Pancreas (tissue), 10 donors: ENCODE data around the gene CLDN11. TPM values are rescaled to one million over a fixed set of nuclear protein-coding genes. Genes with fewer than 3 reads are reported as not detected.

Source experiments
- ATAC-seq, 4 donors: fragments of 200-7000 bp; cut with Tn5 transposase; one replicate each; pipeline versions ENCODE4 v1.8.0 to v1.9.1; 2020; ENCODE audit warnings: mild to moderate bottlenecking in 4 of 4, moderate library complexity in 4 of 4
- DNase-seq, 6 donors: peaks; one replicate each; pipeline ENCODE4 v3.0.0-alpha.2; 2020
- FAIRE-seq: peaks from 2 replicates; lab custom pipeline; 2012; peaks lifted over from hg19 to GRCh38; lab: Jason Lieb, UNC
- H3K27ac ChIP-seq, 4 donors: fragments of 200-600 bp; sonication (generic); 1 replicate in 3 of 4; 2 replicates in 1 of 4; pipeline versions ENCODE4 v1.5.0 to v1.8.0; 2020
- H3K27me3 ChIP-seq, 4 donors: fragments of 200-600 bp; one replicate each; pipeline ENCODE4 v1.8.0; 2021
- H3K36me3 ChIP-seq, 3 donors: fragments of 200-600 bp; sonication (generic) in 1 of 3; one replicate each; pipeline versions ENCODE4 v1.5.0 to v1.8.0; 2020 to 2021
- H3K4me1 ChIP-seq, 3 donors: fragments of 200-600 bp; one replicate each; pipeline ENCODE4 v1.8.0; 2021
- H3K4me3 ChIP-seq, 4 donors: fragments of 200-600 bp; sonication (generic) in 2 of 4; one replicate each; pipeline versions ENCODE4 v1.5.0 to v1.8.0; 2020 to 2021
- H3K9me3 ChIP-seq, 4 donors: fragments of 200-600 bp; one replicate each; pipeline ENCODE4 v1.8.0; 2021
- WGBS, 2 donors: extraction: QIAGEN DNeasy Blood & Tissue Kit; methylation state at CpG; one replicate each; pipeline ENCODE4 v1.1.7; 2013; 5-methylcytosine and 5-hydroxymethylcytosine counted together
- intact Hi-C, 3 donors: fragments of 100-400 bp; cut with DNase I; formaldehyde crosslinking; loops; one replicate each; pipeline versions ENCODE4 v1.11.1 to v1.14.2; 2022
- polyA plus RNA-seq, 2 donors: library from polyadenylated mRNA; stranded (reverse); fragments of 200-250 nt; gene quantifications; one replicate each; pipeline ENCODE4 v1.2.3, GENCODE V29; 2013
- total RNA-seq, 6 donors: library from RNA; stranded (reverse); fragmentation: NEBNext Ultra II Directional in 4 of 6; extraction: Animal tissue kit (Norgen Biotek cat#: 25700) in 4 of 6; gene quantifications; one replicate each; pipeline versions ENCODE4 v1.2.1 to v1.2.4, GENCODE V29; 2021 to 2023
- TF ChIP-seq, protein P1 (sequence below), 4 donors: fragments of 200-600 bp; sonication (generic) in 3 of 4; IDR thresholded peaks; one replicate each; pipeline versions ENCODE4 v1.5.0 to v1.8.0; 2021; ENCODE audit warnings: antibody characterized with exemption in 4 of 4
- donor health status: healthy with polysubstance abuse.
- donor health status: DM: no; HTN: no; CAD: no; lungs with moderate emphysema.
- donor health status: DM: no; HTN: no; CAD: no.
- donor health status: control.
- donor health status: control.
- donor health status: Bipolar disorder and iron deficiency.
- donor health status: DM: yes; HTN: yes; CAD: no.
- donor health status: DM: no; HTN: no; CAD: no.
- donor health status: DM: no; HTN: no; CAD: no.
- donor health status: DM: yes; HTN: yes; CAD: no.

Gene CLDN11
- total and polyA plus RNA-seq, 8 donors, result 0.38 to 2.3 (median 0.74) TPM

GRCh38 chr3:170458285-170458684 is 39.6 kb downstream of the CLDN11 start:
- Histone ChIP-seq H3K9me3 (no peaks in the 10 kb centered on the region), H3K36me3 (no peaks in the 10 kb centered on the region), H3K4me1 (no peaks in the 10 kb centered on the region), H3K27me3 (no peaks in the 10 kb centered on the region), H3K4me3 (no peak overlapping the region), H3K27ac (no peak overlapping the region)
- intact Hi-C loops, result no loop called here
- TF ChIP-seq, protein P1, sequence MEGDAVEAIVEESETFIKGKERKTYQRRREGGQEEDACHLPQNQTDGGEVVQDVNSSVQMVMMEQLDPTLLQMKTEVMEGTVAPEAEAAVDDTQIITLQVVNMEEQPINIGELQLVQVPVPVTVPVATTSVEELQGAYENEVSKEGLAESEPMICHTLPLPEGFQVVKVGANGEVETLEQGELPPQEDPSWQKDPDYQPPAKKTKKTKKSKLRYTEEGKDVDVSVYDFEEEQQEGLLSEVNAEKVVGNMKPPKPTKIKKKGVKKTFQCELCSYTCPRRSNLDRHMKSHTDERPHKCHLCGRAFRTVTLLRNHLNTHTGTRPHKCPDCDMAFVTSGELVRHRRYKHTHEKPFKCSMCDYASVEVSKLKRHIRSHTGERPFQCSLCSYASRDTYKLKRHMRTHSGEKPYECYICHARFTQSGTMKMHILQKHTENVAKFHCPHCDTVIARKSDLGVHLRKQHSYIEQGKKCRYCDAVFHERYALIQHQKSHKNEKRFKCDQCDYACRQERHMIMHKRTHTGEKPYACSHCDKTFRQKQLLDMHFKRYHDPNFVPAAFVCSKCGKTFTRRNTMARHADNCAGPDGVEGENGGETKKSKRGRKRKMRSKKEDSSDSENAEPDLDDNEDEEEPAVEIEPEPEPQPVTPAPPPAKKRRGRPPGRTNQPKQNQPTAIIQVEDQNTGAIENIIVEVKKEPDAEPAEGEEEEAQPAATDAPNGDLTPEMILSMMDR (IDR thresholded peaks at IDR 0.05), result no peak
- FAIRE-seq, result no peak
- ATAC-seq, result no peak
- DNase-seq, result no peak
- WGBS, 2 donors, result 36 to 42% methylated on average over 4 of the region's 4 CpGs

DNA sequence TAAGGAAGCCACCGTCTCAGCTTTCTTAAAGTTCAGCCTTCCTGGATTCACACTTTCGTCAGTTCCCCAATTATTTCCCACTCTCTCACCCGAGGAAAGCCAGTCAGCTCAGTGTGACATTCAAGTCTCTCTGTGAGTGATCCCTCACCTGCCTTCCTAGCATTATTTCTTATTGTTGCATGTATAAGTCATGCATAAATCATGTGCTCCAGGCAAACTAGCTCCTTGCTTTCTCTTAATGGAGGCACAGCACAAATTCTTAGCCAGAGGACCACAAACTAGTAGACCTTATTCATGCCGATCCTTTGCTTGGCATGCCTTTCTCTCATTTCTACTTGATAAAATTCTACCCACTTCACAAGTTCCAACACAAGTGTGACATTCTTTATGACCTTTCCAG is 44.3 kb downstream of the CLDN11 start:
- Histone ChIP-seq H3K4me1 (no peaks in the 10 kb centered on the region), H3K9me3 (no peaks in the 10 kb centered on the region), H3K4me3 (no peak overlapping the region), H3K36me3 (no peaks in the 10 kb centered on the region), H3K27me3 (no peaks in the 10 kb centered on the region), H3K27ac (no peak overlapping the region)
- FAIRE-seq (no peak), ATAC-seq (no peak), DNase-seq (no peak)
- TF ChIP-seq, protein P1 (IDR thresholded peaks at IDR 0.05), result no peak
- intact Hi-C loops, result no loop called here
- 69 to 72% methylated on average over 4 of the region's 4 CpGs for whole genome bisulfite sequencing, 2 donors

DNA sequence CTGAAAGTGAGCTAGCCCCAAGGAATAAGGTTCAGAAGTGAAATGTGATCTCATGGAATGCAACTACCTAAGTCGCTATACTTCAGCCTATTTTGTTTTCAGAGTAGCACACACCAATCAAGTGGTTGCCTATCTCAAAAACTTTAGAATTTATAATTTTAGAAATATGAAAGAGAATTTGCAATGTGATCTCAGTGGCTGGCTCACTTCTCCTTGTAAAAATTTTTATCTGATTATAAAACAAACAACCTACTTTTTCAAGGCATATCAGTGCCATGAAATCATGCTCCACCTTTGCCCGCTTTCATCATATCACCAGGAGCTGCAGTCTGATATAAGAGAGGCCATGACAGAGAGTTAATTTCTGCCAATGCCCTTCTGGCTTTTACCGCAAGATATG is 47.3 kb downstream of the CLDN11 start:
- 42 to 58% methylated on average over 3 of the region's 3 CpGs for WGBS, 2 donors

GRCh38 chr3:170467007-170467406 is 48.3 kb downstream of the CLDN11 start:
- H3K4me1 ChIP-seq, result no peaks in the 10 kb centered on the region
- no peak overlapping the region for H3K4me3 ChIP-seq
- H3K27ac ChIP-seq, result no peak overlapping the region
- H3K36me3 ChIP-seq, result no peaks in the 10 kb centered on the region
- WGBS, 2 donors, result 73 to 74% methylated on average over 14 of the region's 14 CpGs
- no peaks in the 10 kb centered on the region for H3K9me3 ChIP-seq
- DNase-seq (no peak), ATAC-seq (no peak), FAIRE-seq (no peak)
- TF ChIP-seq, protein P1 (IDR thresholded peaks at IDR 0.05), result no peak
- intact Hi-C loops, result no loop called here
- H3K27me3 ChIP-seq, result peaks cover 0 to 5% (median 0%) of the 10 kb centered on the region in 4 donors

More for the DNA sequence above, 47.3 kb downstream of the CLDN11 start:
- Histone ChIP-seq H3K36me3 (no peaks in the 10 kb centered on the region), H3K9me3 (no peaks in the 10 kb centered on the region), H3K27me3 (no peaks in the 10 kb centered on the region), H3K4me3 (no peak overlapping the region), H3K4me1 (no peaks in the 10 kb centered on the region), H3K27ac (no peak overlapping the region)
- intact Hi-C loops, result no loop called here
- FAIRE-seq (no peak), ATAC-seq (peak in 1 of 4 donors; percentile 58), DNase-seq (no peak)
- TF ChIP-seq, protein P1 (IDR thresholded peaks at IDR 0.05), result no peak

- Histone ChIP-seq H3K4me1 (no peaks in the 10 kb centered on the region), H3K4me3 (no peak overlapping the region), H3K27me3 (peaks cover 0 to 5% (median 0%) of the 10 kb centered on the region in 4 donors), H3K9me3 (no peaks in the 10 kb centered on the region), H3K27ac (no peak overlapping the region), H3K36me3 (no peaks in the 10 kb centered on the region)
- DNase-seq (no peak), FAIRE-seq (no peak), ATAC-seq (no peak)
- intact Hi-C loops, result no loop called here
- WGBS, 2 donors, result 52 to 61% methylated on average over 7 of the region's 7 CpGs
- TF ChIP-seq, protein P1 (IDR thresholded peaks at IDR 0.05), result no peak
These were observed 49.0 kb downstream of the CLDN11 start for GRCh38 chr3:170467571-170468147.
